ENCODE results near the gene FBXO31. TPM values are rescaled to one million over a fixed set of nuclear protein-coding genes. Genes with fewer than 3 reads are reported as not detected.

Gene FBXO31
- total RNA-seq, 1 donor from 2014 or later, result 26.3 TPM

DNA sequence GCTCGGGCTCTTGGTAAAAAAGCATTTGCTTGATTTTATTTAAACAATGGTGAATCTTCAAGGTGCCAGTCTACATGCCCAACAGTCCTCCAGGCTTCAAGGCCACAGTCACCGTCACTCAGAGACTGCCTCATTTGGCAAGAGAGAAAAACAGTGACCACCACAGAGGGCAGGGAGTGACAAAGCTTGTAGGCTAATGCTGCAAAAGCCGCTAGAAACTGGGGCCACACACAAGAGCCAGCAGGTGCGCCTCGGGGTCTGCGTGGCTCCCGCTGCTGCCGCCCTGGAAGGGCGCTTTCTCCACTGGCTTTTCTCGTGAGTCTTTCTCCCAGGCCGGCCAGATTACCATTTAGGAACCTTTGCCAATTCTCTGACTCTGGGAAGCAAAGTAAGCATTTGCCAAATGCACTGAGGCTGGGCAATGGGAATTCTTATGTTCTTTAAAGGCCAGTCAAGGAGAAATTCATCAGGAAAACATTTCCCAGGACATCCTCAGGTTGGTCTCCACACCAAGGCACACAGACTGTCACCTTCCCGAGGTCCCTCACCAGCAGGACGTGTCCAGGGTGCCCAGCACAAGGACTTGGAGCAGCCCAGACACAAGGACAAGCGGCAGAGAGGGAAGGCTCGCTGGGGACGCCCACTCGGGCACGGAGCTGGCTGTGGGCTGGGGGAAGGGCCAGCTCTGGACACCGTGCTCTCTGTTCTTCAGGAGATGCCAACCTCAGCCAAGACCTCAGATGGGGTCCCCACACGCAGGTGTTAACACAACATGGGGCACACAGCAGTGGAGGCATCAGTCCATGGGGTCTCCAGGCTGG lies 53.9 kb downstream of the FBXO31 start:
- DNase-seq (ENCODE audit: low read depth), result no peak

DNA sequence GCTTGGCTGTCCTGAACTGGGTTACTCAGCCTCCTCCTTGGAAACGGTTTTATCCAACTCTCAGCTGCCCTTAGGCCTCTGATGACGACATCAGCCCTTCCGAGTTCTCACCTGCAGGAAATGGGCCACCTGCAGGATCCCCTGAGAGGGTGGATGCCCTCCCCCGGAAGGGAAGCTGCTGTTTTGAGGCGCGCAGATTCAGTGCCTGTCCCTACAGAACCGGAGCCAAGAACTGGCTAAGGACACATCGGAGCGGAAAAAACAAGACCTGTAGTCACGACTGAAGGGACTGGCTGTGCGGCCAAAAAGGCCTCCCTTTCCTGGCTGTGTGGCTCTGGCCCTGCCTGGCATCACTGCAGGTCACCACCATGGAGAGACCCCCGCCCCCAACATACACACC lies 54.7 kb downstream of the FBXO31 start:
- DNase-seq (ENCODE audit: low read depth), result no peak

DNA sequence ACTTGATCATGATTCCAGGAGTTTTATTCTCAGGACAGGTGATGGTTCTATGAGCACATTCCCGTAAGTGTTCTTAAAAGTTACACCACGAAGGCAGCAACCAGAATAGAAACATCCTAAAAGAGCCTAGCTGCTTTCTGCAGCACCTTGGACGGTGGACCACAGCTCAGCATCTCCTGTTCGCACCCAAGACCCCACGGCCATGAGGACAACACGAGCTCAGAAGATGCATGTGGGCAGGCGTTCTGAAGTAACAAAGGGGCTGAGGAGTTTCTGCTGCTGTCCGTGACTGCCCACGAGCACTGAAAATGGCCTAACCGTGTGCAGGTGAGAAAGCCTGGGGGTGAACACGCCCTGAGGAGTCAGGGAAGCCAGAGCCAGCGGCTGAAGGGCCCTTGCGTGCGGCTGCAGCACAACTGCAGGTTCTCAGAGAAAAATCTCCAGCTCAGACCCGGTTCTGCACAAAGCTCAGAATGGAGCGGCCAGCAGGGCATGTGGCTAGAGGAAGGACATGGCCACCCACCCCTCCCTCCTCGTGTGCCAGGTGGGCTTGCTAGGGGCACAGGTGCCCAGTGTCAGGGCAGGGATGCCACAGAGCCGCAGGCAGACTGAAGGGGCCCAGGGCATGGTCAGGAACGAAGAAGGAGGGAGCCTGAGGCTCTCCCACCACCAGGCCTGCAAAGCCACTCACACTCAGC lies 55.6 kb downstream of the FBXO31 start:
- DNase-seq (ENCODE audit: low read depth), result no peak

DNA sequence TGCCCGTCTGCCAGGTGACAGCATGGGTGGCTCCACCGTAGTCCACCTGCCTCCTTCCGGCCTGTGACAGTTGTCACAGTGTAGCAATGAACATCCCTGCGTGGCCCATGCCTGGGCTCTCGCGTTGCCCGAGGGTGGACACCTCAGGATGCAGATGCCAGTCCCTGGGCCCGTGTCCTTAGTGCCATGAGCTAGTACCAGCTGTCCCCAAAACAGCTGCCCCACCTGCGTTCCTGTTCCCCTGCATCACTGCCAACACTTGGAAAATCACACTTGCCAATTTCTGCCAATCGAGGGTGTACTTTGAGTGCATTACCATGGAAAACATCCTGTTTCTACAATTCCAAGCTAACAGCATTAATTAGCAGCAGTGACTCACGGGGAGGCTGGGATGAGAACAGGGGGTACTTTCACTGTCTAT lies 57.4 kb downstream of the FBXO31 start:
- DNase-seq (ENCODE audit: low read depth), result peak; percentile 9

DNA sequence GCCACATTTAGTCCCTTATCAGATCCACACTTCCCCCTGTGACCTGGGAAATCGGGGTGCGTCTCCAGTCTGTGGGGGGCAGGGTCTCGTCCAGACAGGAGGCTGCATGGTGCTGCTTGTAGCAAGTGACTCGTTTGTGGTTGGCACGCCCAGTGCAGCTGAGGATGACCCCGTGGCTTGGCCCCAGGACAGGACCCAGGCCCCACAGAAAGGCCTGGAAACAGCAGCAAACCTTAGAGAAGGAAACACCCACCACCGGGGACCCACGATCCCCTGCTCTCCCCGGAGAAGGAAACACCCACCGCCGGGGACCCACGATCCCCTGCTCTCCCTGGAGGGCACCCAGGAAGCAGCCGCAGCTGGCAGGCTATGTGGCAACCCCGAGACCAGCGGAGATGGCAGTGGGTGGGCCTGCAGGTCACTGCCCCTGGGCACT lies 58.1 kb downstream of the FBXO31 start:
- DNase-seq (ENCODE audit: low read depth), result peak; percentile 2

DNA sequence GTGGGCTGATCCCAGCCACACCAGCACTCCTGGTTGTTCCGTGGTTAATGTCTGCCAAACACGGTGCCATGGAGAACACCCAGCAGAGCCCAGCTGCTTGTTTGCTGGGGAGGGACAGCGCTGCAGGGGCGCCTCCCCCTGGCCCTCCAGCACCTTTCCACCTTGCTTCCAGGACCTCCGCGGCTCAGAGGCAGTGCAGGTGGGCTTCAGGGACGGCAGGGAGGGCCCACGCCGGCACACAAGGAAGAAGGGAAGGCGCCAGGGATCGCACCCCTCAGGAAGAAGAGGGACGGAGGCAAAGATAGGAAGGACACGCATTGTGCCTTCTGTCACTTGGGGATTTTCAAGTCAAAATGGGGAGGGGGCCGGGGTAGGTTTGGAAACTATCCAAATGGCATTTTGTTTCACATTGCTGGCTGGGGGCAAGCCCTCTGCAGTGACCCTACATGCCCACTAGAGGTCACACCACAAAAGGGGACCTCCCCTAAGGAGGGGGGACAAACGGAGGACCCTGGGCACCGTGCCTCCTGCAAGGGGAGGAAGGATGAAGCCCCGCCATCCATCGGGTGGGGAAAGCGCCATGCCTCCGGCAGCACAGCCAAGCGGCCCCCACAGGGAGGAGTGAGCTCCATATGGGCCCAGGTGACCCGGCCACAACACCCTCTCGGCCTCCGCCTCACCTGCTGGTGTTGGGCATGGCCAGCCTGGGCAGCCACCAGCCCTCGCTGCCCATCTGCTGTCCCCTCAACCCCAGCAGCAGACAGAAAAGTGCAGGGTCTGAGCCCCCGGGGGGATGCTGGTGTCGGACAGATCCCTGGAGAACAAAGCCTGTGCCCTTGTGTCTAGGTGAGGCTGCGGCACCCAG lies 58.9 kb downstream of the FBXO31 start:
- peak; percentile 2 for DNase-seq (ENCODE audit: low read depth)

DNA sequence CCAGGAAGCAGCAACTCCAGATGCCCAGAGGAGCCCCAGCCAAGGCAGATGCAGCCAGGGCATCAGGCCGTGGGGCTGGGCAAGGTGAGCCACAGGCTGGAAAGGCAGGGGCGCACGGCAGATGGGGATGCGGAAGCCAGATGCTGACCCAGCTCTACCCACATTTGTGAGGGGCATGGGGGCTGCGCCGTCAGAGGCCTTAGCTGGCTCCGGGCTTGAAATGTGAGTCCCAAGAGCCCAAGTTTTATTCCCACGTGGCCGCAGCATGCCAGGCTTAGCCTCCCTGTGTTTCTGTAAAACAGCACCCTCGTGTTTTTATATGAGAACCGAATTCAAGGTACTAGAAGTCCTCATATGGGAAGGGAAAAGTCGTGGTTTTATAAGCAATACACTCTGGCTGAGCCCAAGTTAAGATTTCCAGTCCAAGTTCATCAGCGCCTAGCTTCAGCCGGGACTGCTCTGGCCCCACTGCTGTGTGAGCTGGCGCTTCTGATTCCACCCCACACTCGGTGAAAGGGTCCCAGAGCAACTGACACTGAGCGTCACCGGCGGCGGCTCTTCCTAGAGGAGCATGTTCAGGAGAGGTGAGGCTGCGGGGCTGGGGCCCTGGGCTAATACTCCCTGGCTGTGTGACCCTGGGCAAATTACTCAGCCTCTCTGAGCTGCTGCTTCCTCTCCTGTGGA lies 59.7 kb downstream of the FBXO31 start:
- no peak for DNase-seq (ENCODE audit: low read depth)

DNA sequence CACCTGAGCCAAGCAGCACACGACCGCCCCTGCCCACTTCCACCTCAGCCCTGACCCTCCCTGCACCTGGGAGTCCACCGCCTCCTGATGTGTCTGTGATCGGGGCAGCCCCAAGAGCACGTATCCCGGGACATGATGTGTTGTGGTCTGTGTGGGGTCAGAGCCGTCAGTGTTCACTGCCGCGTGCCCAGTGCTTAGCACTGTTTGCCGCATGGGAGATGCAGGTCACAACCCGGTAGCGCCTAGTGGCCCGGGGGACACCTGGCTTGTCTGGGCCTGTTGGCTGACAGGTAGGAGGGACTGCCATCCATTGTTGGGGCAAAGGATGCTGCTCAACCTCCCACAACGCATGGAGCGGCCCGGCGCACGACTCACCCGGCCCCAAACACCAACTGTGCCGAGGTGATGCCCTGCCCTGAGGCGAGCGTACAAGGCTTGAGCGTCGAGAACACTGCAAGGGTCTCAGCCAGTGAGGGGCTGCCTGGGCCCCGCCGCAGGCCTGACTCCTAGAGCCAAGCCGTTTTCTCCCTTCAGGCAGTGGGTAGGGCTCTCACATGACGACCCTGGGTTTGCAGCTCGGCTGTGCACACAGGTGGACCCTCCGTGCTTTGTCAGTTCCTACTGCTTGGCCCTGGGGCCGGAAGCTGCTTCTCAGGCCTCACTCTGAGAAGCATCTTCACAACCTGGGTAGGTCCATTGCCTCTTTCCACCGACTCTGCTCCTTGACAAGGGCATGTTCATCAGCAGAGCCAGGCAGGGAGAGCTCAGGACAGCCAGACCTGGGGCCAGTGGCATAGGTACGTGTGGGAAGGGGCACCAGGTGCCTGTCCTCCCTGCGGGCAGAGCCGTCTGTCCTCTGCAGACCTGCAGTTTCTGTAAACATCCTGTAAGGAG lies 60.5 kb downstream of the FBXO31 start:
- DNase-seq (ENCODE audit: low read depth), result no peak

DNA sequence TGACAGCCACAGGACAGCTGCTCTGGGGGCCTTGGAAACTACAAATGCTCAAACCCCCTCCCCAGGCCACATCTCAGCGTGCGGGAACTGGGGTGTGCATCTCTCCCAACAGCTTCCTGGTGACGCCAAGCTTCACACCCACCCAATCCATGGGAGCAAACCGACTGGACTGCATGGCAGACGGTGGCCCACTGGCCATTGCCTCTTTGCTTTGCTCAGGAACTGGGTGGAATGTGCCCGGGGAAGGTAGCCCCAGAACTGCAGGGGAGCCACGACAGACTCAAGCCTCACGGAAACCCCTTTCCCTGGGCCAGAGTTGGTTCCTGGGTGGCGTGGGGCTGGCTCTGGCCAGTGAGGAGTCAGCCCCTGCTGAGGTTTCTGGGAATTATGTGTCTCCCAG lies 61.2 kb downstream of the FBXO31 start:
- no peak for DNase-seq (ENCODE audit: low read depth)

DNA sequence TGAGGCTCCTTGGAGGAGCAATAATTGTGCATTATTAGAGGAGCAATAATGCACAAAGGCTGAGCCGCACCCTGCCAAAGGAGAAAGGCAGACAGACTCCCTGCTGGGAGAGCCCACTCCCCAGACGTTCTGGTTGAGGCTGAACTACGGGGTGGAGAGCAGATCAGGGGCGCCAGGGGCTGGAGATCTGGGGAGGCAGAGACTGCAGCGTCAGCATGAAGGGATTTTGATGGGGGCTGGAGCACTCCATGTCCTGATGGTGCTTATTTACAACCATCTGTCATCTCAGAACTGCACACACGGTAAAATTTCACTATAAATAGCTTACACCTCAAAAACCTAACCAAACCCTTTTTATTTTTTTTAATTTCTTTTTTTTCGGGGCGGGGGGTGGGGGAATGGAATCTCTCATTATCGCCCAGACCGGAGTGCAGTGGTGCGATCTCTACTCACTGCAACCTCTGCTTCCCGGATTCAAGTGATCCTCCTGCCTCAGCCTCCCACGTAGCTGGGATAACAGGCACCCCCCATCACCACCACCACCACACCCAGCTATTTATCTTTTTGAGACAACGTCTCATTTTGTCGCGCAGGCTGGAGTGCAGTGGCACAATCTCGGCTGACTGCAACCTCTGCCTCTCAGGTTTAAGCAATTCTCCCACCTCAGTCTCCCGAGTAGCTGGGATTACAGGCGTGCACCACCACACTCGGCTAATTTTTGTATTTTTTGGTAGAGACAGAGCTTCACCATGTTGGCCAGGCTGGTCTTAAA lies 62.1 kb downstream of the FBXO31 start:
- DNase-seq (ENCODE audit: low read depth), result no peak

DNA sequence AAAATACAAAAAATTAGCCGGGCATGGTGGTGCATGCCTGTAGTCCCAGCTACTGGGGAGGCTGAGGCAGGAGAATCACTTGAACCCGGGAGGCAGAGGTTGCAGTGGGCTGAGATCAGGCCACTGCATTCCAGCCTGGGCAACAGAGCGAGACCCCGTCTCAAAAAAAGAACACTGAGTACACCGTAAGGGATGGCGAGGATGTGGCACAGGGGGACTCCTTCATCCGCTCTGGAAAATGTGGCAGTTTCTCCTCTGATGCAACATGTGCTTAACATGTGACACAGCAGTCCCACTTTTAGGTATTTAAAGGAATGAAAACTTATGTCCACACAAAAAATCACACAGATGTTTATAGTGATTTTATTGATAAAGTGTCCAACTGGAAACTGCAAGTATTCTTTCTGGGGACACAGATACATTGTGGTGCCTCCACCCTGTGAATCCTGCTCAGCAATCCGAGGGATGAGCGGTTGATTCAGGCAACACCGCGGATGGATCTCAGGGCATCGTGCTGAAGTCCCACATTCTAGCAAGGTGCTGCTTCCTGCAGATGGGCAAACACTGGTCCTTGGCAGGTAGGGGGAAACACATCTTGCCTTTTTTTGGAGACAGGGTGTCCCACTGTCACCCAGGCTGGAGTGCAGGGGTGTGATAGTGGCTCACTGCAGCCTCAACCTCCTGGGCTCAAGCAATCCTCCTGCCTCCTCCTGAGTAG lies 62.9 kb downstream of the FBXO31 start:
- DNase-seq (ENCODE audit: low read depth), result no peak

DNA sequence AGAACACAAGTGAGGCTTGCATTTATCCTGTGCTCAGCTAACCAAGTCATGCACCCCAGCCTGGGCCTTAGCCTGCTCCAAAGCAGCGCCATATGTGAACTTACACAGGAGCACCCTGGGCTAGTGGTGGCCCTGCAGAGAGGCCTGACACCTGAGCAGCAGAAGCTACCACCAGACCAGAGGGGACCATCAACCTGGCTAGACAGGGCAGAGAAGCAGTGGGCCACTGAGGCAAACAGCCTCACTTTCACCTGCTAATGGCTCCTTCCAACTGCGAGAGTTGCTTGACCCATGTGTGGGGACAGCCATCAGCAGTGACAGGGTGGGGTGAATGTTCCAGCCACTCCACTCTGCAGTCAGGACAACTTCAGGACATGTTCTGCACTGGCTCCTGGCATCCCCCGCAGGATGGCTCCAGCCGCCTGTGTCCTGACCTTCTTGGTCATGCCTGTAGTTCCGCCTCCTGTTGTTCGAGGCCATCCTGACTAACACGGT lies 63.5 kb downstream of the FBXO31 start:
- no peak for DNase-seq (ENCODE audit: low read depth)

DNA sequence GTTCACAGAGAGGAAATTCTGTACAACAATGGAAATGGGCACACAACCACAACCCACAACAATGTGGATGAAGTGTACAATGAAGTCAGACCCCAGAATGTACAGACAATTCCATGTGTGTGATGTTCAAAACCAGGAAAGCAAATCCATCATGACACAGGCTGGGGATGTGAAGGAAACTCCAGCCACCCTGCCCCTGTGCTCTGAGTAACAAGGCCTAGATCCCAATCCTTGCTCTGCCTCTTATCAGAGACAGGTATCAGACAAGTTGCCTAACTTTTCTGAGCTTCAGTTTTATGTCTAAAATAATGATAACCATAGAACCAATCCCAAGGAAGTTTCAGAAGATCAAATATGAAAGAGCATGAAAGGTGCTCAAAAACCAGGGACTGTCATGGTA lies 64.6 kb downstream of the FBXO31 start:
- DNase-seq (ENCODE audit: low read depth), result no peak

DNA sequence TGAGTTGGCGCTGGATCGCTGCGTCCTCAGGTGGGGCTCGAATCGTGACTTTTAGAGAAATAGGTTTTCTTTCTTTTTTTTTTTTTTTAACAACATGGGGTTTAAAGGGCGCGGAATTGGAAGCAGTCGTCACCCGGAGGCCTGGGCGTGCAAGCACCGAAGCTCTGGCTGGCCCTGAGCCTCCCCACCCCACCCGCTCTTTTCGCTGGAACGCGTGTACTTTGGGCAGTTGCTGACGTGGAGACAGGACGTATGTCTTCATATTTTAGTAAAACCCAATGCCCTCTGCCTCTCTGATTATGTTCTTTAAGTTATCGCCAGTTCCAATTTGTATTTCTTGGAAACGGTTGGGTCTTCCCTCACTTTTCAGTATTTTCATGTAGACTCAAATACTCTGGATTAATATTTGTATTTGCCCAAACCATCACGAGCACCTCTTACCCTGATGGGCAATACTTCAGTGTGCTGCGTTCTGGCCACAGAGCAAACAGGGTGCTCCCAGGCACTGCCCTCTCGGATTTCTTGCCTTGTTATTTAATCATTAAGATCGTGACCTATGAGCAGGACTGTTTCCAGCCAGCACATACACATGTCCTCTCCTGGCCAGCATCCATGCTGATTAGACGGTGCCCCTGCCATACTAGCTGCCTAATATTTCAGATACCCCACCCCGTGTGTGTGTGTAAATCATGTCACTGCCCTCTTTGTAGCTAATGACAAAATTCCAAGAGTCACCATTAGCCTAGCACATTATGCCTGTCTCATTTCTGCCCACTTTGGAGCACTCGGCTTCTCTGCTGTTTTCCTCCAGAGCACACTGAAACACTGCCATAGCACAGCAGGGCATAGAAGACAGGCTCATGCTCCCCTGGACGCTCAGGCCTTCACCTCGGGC lies 65.6 kb downstream of the FBXO31 start:
- DNase-seq (ENCODE audit: low read depth), result peak; percentile 21

DNA sequence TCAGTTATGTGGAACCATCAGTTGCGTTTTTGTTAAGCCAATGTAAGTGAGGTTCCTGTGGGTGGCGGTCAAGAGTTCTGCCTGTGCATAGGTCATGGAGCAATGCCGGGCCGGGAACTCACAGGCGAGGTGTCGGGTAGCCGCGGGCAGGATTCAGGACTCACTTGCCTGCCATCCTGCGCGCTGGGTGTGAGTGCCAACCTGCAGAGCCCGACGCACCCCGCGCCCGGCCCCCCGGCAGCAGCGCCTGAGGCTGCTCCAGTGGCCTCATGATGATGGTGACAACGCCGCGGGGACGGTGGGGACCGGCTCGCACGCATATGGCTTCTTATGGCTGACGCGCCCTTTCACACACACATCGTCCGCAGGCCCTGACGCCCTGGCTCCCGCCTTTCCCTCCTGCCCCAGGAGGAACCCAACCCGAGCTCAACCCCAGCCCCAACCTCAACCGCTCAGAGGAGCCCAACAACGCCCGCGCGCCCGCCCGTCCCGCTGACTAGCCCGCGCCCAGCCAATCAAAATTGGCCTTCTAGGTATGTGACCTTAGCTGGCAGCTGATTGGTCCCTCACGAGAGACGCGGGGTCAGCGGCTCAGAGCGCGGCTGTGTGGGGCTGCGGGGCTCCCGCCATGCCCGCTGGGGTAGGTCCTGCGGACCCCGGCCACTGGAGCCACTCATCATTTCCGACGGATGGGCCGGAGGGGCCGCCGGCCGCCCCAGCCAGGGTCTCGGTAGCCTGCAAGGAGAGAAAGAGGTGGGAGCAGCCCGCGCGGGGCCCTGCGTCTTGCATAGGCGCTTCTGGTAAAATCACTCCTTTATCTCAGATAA lies 66.4 kb downstream of the FBXO31 start, which contains the start of gene C16orf95:
Gene C16orf95 (minus strand): TSS at position 470 of the 827 bp plus-strand sequence. CDS start 150 bp downstream, at position 320.
- peak; percentile 82 for DNase-seq (ENCODE audit: low read depth)

DNA sequence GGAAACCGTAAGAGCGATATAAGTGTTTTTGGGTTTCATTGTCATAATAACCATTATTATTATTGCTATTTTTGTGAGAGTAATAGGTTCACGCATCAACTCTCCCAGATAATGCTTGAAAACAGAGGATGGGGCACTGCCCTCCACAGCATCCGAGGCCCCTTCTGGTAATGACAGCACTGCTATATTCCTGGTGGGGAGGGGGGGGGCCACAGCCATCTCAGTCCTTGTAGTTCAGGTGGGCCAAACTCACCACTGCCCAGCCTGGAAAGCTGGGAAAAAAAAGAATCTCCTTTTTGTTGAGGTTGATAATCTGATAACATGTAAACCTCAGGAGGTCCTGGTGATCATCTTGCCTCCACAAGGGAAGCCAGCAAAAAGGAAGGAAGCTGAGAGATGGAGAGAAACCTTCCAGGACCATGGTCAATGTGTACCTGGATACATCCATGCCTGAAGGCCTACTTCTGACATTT lies 67.1 kb downstream of the FBXO31 start:
- DNase-seq (ENCODE audit: low read depth), result no peak

DNA sequence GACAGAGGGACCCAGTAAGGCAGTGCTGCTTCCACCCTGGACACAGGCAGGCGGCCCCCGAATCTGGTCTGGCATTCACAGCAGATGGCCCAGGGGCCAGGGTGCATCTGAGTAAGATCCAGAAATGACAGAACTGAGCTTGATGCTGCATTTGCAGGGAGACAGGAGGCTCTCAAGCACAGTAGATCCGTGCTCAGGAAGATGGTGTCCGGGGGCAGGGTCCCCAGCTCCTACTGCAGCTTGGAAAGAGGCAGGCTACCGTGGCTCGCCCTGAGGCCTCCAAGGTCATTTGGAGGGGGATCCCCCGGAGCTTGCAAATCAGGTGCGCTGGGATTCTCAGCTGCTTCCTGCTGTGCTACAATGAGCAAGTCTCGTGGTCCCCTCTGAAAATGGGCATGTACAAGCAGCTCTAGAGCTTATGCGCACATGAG lies 68.6 kb downstream of the FBXO31 start:
- no peak for DNase-seq (ENCODE audit: low read depth)
